OCI-LY1 (cell line): Measurements from ENCODE around the gene SLC16A13.

Experiments
- CTCF ChIP-seq: fragments of 200-600 bp; sonication (generic), shearing (Covaris generic); IDR thresholded peaks from 2 replicates; pipeline ENCODE4 v1.5.1; 2017; ENCODE audit warnings: mild to moderate bottlenecking, antibody characterized with exemption, low read length, moderate library complexity, mixed read lengths
- EZH2 ChIP-seq: fragments of 200-600 bp; sonication (generic), shearing (Covaris generic); IDR thresholded peaks from 2 replicates; pipeline ENCODE4 v1.8.0; 2017; ENCODE audit warnings: borderline replicate concordance, mixed run types, mild to moderate bottlenecking, antibody characterized with exemption, low read length, moderate library complexity, mixed read lengths

- TF ChIP-seq CTCF (no peak), EZH2 (no peak)
Observed at GRCh38 chr17:7022781-7023571, 12.8 kb upstream of the SLC16A13 start, which contains the start of gene BCL6B.
